Measurements from ENCODE around the gene GSG1L. TPM values are rescaled to one million over a fixed set of nuclear protein-coding genes. Genes with fewer than 3 reads are reported as not detected.

The GSG1L gene
- total and polyA plus RNA-seq, 2 experiments from 2014 or later, result not detected

GRCh38 chr16:27890006-27890405 lies 173.5 kb downstream of the GSG1L start:
- 73% methylated on average over 6 of the region's 6 CpGs for WGBS (ENCODE audit: low lambda C conversion rate, missing lambda C conversion rate)
- no peak for DNase-seq (ENCODE audit: low spot score)
- Histone ChIP-seq H3K4me3 (no peak overlapping the region), H3K4me2 (no peak overlapping the region), H3K27ac (no peak overlapping the region), H3K27me3 (peaks cover 20% of the 10 kb centered on the region), H3K9me2 (replicated peaks; ENCODE audit: insufficient read depth) (no peaks in the 10 kb centered on the region), H3K36me3 (replicated peaks; ENCODE audit: insufficient read depth, low read depth) (no peaks in the 10 kb centered on the region), H3K9me3 (ENCODE audit: low read depth) (no peaks in the 10 kb centered on the region), H3K79me2 (no peaks in the 10 kb centered on the region), H4K20me1 (ENCODE audit: insufficient read depth, poor library complexity, severe bottlenecking) (no peaks in the 10 kb centered on the region), H3K4me1 (ENCODE audit: insufficient read depth) (no peaks in the 10 kb centered on the region), H2AFZ (no peak overlapping the region)
- TF ChIP-seq CTCF (IDR thresholded peaks at IDR 0.05; ENCODE audit: poor library complexity) (no peak), EZH2 (IDR thresholded peaks at IDR 0.05; ENCODE audit: borderline replicate concordance) (no peak), EZH2phosphoT487 (IDR thresholded peaks at IDR 0.05; ENCODE audit: low read depth, severe bottlenecking, unreplicated experiment) (no peak)

- no peaks in the 10 kb centered on the region for H3K79me2 ChIP-seq
- TF ChIP-seq EZH2phosphoT487 (IDR thresholded peaks at IDR 0.05; ENCODE audit: low read depth, severe bottlenecking, unreplicated experiment) (no peak), EZH2 (IDR thresholded peaks at IDR 0.05; ENCODE audit: borderline replicate concordance) (no peak), CTCF (IDR thresholded peaks at IDR 0.05; ENCODE audit: poor library complexity) (no peak)
These were observed 179.9 kb downstream of the GSG1L start for GRCh38 chr16:27883576-27883975.

GRCh38 chr16:27880287-27880686 lies 183.2 kb downstream of the GSG1L start:
- Histone ChIP-seq H3K4me2 (no peak overlapping the region), H3K27me3 (peaks cover 6% of the 10 kb centered on the region), H3K9me3 (ENCODE audit: low read depth) (no peaks in the 10 kb centered on the region), H3K27ac (no peak overlapping the region), H3K4me1 (ENCODE audit: insufficient read depth) (no peaks in the 10 kb centered on the region), H4K20me1 (ENCODE audit: insufficient read depth, poor library complexity, severe bottlenecking) (no peaks in the 10 kb centered on the region), H3K4me3 (no peak overlapping the region), H3K79me2 (no peaks in the 10 kb centered on the region), H3K9me2 (replicated peaks; ENCODE audit: insufficient read depth) (no peaks in the 10 kb centered on the region), H3K36me3 (replicated peaks; ENCODE audit: insufficient read depth, low read depth) (no peaks in the 10 kb centered on the region), H2AFZ (no peak overlapping the region)
- TF ChIP-seq EZH2 (IDR thresholded peaks at IDR 0.05; ENCODE audit: borderline replicate concordance) (no peak), CTCF (IDR thresholded peaks at IDR 0.05; ENCODE audit: poor library complexity) (no peak), EZH2phosphoT487 (IDR thresholded peaks at IDR 0.05; ENCODE audit: low read depth, severe bottlenecking, unreplicated experiment) (no peak)
- DNase-seq (ENCODE audit: low spot score), result no peak
- 66% methylated on average over 2 of the region's 2 CpGs for WGBS (ENCODE audit: low lambda C conversion rate, missing lambda C conversion rate)

More at GRCh38 chr16:27883576-27883975, 179.9 kb downstream of the GSG1L start:
- no peak overlapping the region for H3K4me2 ChIP-seq
- WGBS (ENCODE audit: low lambda C conversion rate, missing lambda C conversion rate), result 58% methylated on average over 5 of the region's 5 CpGs
- no peaks in the 10 kb centered on the region for H4K20me1 ChIP-seq (ENCODE audit: insufficient read depth, poor library complexity, severe bottlenecking)
- H2AFZ ChIP-seq, result no peak overlapping the region
- H3K4me1 ChIP-seq (ENCODE audit: insufficient read depth), result no peaks in the 10 kb centered on the region
- DNase-seq (ENCODE audit: low spot score), result no peak
- peaks cover 16% of the 10 kb centered on the region for H3K27me3 ChIP-seq
- H3K4me3 ChIP-seq, result no peak overlapping the region
- H3K9me2 ChIP-seq (replicated peaks; ENCODE audit: insufficient read depth), result no peaks in the 10 kb centered on the region
- H3K27ac ChIP-seq, result no peak overlapping the region
- H3K9me3 ChIP-seq (ENCODE audit: low read depth), result no peaks in the 10 kb centered on the region
- no peaks in the 10 kb centered on the region for H3K36me3 ChIP-seq (replicated peaks; ENCODE audit: insufficient read depth, low read depth)
